Stomach (tissue), 9 donors: ENCODE results near the gene WNK2. TPM values are rescaled to one million over a fixed set of nuclear protein-coding genes. Genes with fewer than 3 reads are reported as not detected.

Source experiments
- DNase-seq, 2 donors: peaks; one replicate each; pipeline versions ENCODE4 v3.0.0 to v3.0.0-alpha.2; 2013 to 2019
- H3K27ac ChIP-seq, 5 donors: fragments of 200-600 bp in 4 of 5; sonication (generic) in 4 of 5; one replicate each; pipeline ENCODE4 v1.5.1; 2013 to 2019; ENCODE audit warnings: mild to moderate bottlenecking in 1 of 5, moderate library complexity in 1 of 5
- H3K27me3 ChIP-seq, 3 donors: fragments of 200-600 bp; sonication (generic); one replicate each; pipeline ENCODE4 v1.5.1; 2017 to 2019; ENCODE audit warnings: mixed run types in 1 of 3
- H3K36me3 ChIP-seq, 4 donors: fragments of 200-600 bp; sonication (generic); 1 replicate in 3 of 4; 2 replicates in 1 of 4; pipeline ENCODE4 v1.5.1; 2016 to 2019
- H3K4me1 ChIP-seq, 4 donors: fragments of 200-600 bp; sonication (generic); one replicate each; pipeline ENCODE4 v1.5.1; 2016 to 2019
- H3K4me3 ChIP-seq, 4 donors: fragments of 200-600 bp; sonication (generic) in 3 of 4; one replicate each; pipeline ENCODE4 v1.5.1; 2016 to 2019; ENCODE audit warnings: mild to moderate bottlenecking in 1 of 4
- H3K9me3 ChIP-seq, 4 donors: fragments of 200-600 bp; sonication (generic); one replicate each; pipeline ENCODE4 v1.5.1; 2016 to 2019
- EP300 ChIP-seq: sonication (generic); formaldehyde crosslinking; IDR thresholded peaks from one replicate; pipeline ENCODE4 v1.6.1; 2017; ENCODE audit warnings: antibody characterized with exemption
- POLR2A ChIP-seq, 4 donors: fragments of 450-650 bp; IDR thresholded peaks; one replicate each; pipeline ENCODE4 v1.6.1; 2016; ENCODE audit warnings: antibody characterized with exemption in 4 of 4, control low read depth in 2 of 4, mild to moderate bottlenecking in 1 of 4, moderate library complexity in 1 of 4
- POLR2AphosphoS5 ChIP-seq, 3 donors: sonication (generic); formaldehyde crosslinking; IDR thresholded peaks; one replicate each; pipeline ENCODE4 v1.6.1; 2016; ENCODE audit warnings: antibody characterized with exemption in 3 of 3
- WGBS, 5 donors: extraction: QIAGEN DNeasy Blood & Tissue Kit in 3 of 5; methylation state at CpG; one replicate each; pipeline versions ENCODE4 v1.1.5 to v1.1.7; 2013 to 2018; 5-methylcytosine and 5-hydroxymethylcytosine counted together
- intact Hi-C: fragments of 100-400 bp; cut with DNase I; formaldehyde crosslinking; loops from one replicate; pipeline ENCODE4 v1.15.1; 2023; ENCODE audit warnings: low total_unique reads
- polyA plus RNA-seq, 3 donors: library from polyadenylated mRNA; stranded (reverse); fragments of 200-250 nt; gene quantifications; one replicate each; pipeline ENCODE4 v1.2.3, GENCODE V29; 2013
- total RNA-seq, 5 donors: library from RNA; depleted of rRNA; stranded (reverse); fragments of >200 nt; gene quantifications; one replicate each; pipeline versions ENCODE4 v1.1.0 to v1.2.3, GENCODE V29; 2014 to 2016
- TF ChIP-seq, protein P1 (sequence below), 7 experiments: fragments of 450-650 bp in 4 of 7; fragments of 200-600 bp in 3 of 7; sonication (generic) in 3 of 7; IDR thresholded peaks; one replicate each; pipeline ENCODE4 v1.5.1; 2016 to 2019; ENCODE audit warnings: antibody characterized with exemption in 7 of 7, control low read depth in 2 of 7, mild to moderate bottlenecking in 1 of 7
- donor health status: healthy with polysubstance abuse.
- donor health status: Bipolar disorder and iron deficiency.
- donor health status: healthy.

Gene WNK2
- total and polyA plus RNA-seq, 8 donors = 1.2 to 700 (median 15.9) TPM

GRCh38 chr9:93207326-93207814 lies 23.4 kb downstream of the WNK2 start:
- no peaks in the 10 kb centered on the region for H3K36me3 ChIP-seq
- peak in 1 of 2 donors; percentile 90 for DNase-seq
- peaks cover 34 to 64% (median 50%) of the 10 kb centered on the region in 4 donors for H3K4me1 ChIP-seq
- 36 to 62% (median 56%) methylated on average over 6 to 9 of the region's 9 CpGs for WGBS, 5 donors
- no peaks in the 10 kb centered on the region for H3K9me3 ChIP-seq
- H3K4me3 ChIP-seq = no peak overlapping the region
- intact Hi-C loops = no loop called here
- H3K27me3 ChIP-seq = no peaks in the 10 kb centered on the region
- H3K27ac ChIP-seq = peak overlapping the region in 4 of 5 donors; percentile 21 to 80 (median 66)
- TF ChIP-seq POLR2A (IDR thresholded peaks at IDR 0.05) (no peak), POLR2AphosphoS5 (IDR thresholded peaks at IDR 0.05) (peak in 1 of 3 donors; percentile 45), EP300 (no peak)
- TF ChIP-seq, protein P1, sequence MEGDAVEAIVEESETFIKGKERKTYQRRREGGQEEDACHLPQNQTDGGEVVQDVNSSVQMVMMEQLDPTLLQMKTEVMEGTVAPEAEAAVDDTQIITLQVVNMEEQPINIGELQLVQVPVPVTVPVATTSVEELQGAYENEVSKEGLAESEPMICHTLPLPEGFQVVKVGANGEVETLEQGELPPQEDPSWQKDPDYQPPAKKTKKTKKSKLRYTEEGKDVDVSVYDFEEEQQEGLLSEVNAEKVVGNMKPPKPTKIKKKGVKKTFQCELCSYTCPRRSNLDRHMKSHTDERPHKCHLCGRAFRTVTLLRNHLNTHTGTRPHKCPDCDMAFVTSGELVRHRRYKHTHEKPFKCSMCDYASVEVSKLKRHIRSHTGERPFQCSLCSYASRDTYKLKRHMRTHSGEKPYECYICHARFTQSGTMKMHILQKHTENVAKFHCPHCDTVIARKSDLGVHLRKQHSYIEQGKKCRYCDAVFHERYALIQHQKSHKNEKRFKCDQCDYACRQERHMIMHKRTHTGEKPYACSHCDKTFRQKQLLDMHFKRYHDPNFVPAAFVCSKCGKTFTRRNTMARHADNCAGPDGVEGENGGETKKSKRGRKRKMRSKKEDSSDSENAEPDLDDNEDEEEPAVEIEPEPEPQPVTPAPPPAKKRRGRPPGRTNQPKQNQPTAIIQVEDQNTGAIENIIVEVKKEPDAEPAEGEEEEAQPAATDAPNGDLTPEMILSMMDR (IDR thresholded peaks at IDR 0.05) = no peak

DNA sequence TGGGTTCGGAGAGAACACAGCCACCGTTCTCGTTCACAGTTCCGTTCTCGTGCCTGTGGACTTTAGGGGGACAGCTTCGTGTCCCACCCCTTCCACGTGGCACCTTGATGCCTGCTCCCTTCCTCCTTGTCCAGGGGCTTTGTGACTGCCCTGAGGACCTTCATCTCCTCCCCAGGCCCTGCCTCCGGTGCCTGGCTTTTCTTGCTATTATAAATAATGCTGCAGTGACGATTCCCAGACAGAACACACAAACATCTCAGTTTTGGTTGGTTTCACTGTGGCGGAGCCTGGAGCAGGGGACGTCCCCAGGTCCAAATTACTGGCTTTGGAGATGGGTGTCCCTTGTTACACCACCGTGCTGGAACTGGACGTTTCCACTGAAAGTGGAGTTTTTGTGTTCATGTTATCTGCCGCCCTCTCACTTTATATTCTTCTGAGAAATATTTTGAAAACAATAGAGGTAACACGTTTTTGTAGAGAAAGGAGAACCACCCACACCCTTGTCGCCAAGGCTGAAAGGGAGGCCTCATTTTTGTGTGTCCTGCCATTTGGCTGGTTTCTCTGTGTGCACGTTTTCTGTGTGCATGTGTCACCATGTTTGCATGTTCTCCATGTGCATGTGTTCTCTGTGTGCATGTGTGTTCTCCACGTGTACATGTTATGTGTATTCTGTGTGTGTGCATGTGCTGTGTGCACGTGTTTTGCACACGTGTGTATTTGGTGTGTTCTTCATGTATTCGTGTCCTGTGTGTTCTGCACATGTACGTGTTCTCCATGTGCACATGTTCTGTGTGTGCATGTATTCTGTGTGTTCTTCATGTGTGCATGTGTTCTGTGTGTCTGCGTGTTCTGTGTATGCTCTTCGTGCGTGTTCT lies 24.2 kb downstream of the WNK2 start:
- peak overlapping the region in 1 of 4 donors; percentile 15 for H3K4me3 ChIP-seq
- no peaks in the 10 kb centered on the region for H3K36me3 ChIP-seq
- 65 to 78% (median 66%) methylated on average over 25 of the region's 25 CpGs for WGBS, 5 donors
- H3K27ac ChIP-seq = peak overlapping the region in 4 of 5 donors; percentile 24 to 80 (median 66)
- TF ChIP-seq, protein P1 (IDR thresholded peaks at IDR 0.05) = no peak
- TF ChIP-seq POLR2AphosphoS5 (IDR thresholded peaks at IDR 0.05) = no peak
- TF ChIP-seq POLR2A (IDR thresholded peaks at IDR 0.05) = no peak
- no peak for TF ChIP-seq EP300
- no peaks in the 10 kb centered on the region for H3K9me3 ChIP-seq
- H3K27me3 ChIP-seq = no peaks in the 10 kb centered on the region
- intact Hi-C loops = no loop called here
- DNase-seq = no peak
- peaks cover 26 to 57% (median 43%) of the 10 kb centered on the region in 4 donors for H3K4me1 ChIP-seq

- peak overlapping the region in 1 of 5 donors; percentile 2 for H3K27ac ChIP-seq
- H3K27me3 ChIP-seq = no peaks in the 10 kb centered on the region
- TF ChIP-seq, protein P1 (IDR thresholded peaks at IDR 0.05) = no peak
- TF ChIP-seq EP300 = no peak
- no peak for TF ChIP-seq POLR2A (IDR thresholded peaks at IDR 0.05)
- no peak for TF ChIP-seq POLR2AphosphoS5 (IDR thresholded peaks at IDR 0.05)
- intact Hi-C loops = no loop called here
- no peaks in the 10 kb centered on the region for H3K36me3 ChIP-seq
- WGBS, 5 donors = 75 to 89% (median 84%) methylated on average over 6 to 9 of the region's 9 CpGs
- peak in 1 of 2 donors; percentile 51 for DNase-seq
- H3K4me1 ChIP-seq = peaks cover 26 to 47% (median 37%) of the 10 kb centered on the region in 4 donors
- no peak overlapping the region for H3K4me3 ChIP-seq
- H3K9me3 ChIP-seq = no peaks in the 10 kb centered on the region
Measured at GRCh38 chr9:93209097-93209496, 25.2 kb downstream of the WNK2 start.

DNA sequence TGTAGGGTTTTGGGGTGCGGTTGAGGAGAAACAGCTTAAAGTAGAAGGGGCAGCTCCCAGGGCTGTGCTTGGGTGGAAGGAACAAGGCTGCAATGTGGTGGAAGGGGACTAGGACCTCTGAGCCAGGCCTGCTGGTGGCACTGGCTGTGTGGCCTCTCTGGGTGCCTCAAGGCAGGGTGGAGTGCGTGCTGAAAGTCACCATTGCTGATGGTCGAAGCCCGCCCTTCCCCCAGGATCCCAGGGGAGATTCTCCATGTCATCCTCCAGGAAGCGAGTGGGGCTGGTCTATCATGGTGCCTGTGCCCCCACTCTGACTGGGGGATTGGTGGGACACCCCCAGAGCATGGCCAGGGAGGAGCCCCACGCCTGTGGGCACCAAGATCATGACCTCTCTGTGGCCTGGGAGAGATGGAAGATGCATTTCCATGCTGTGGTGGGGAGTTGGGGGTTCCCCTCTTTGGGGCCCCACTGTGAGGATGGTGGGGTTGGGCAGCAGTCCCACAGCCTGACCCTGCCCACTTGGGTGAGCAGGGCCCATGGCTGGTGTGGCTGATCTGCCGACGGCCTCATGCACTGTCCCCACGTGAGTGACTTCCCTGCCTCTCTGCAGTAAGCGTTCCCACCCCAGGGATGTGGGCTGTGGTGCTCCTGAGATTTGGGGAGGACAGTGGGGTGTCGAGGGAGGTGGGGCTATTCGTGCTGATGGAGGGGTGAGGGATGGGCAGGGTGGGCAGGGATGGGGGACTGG lies 25.8 kb downstream of the WNK2 start:
- Histone ChIP-seq H3K4me3 (no peak overlapping the region), H3K27me3 (no peaks in the 10 kb centered on the region), H3K27ac (no peak overlapping the region), H3K36me3 (no peaks in the 10 kb centered on the region), H3K9me3 (no peaks in the 10 kb centered on the region), H3K4me1 (peaks cover 23 to 41% (median 32%) of the 10 kb centered on the region in 4 donors)
- no peak for TF ChIP-seq EP300
- TF ChIP-seq POLR2AphosphoS5 (IDR thresholded peaks at IDR 0.05) = no peak
- no peak for TF ChIP-seq POLR2A (IDR thresholded peaks at IDR 0.05)
- TF ChIP-seq, protein P1 (IDR thresholded peaks at IDR 0.05) = no peak
- intact Hi-C loops = no loop called here
- DNase-seq = no peak
- 82 to 86% (median 85%) methylated on average over 10 to 12 of the region's 12 CpGs for WGBS, 5 donors
